ENCODE data around the gene ECI2.

Gene ECI2

DNA sequence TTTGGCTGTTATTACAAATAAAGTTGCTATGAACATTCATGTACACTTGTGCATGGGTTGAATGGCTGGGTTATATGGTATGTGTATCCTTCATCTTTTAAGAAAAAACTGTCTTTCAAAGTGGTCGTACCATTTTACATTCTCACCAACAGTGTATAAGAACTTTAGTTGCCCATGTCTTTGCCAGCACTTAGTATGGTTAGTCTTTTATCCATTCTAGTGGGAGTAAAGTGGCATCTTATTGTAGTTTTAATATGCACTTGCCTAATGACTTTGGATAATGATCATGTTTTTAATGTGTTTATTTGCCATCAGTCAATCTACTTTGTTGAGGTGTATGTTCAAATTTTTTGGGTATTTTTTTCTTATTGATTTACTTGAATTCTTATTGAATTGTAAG, 32.5 kb upstream of the ECI2 start:
- H3K79me2 ChIP-seq (ENCODE audit: insufficient read depth, low read length) = no peaks in the 10 kb centered on the region
- H3K9me2 ChIP-seq (ENCODE audit: low read depth, low read length) = no peaks in the 10 kb centered on the region
- H3K9ac ChIP-seq (ENCODE audit: low read length) = no peak overlapping the region
- H2AFZ ChIP-seq (ENCODE audit: low read length) = no peak overlapping the region
- no peak overlapping the region for H3K27ac ChIP-seq (ENCODE audit: low read depth, low read length, poor library complexity, severe bottlenecking)
- H3K36me3 ChIP-seq (ENCODE audit: insufficient read depth, low read length) = no peaks in the 10 kb centered on the region; the same call in 1 of the 2 replicates
- H4K20me1 ChIP-seq (ENCODE audit: insufficient read depth, low read length) = no peaks in the 10 kb centered on the region
- no peaks in the 10 kb centered on the region for H3K4me1 ChIP-seq (ENCODE audit: insufficient read depth, low read length, severe bottlenecking)
- H3K4me3 ChIP-seq (ENCODE audit: low read depth, low read length, poor library complexity, severe bottlenecking) = no peak overlapping the region
- H3K27me3 ChIP-seq (ENCODE audit: insufficient read depth, low read length) = peaks cover 3% of the 10 kb centered on the region; the same call in 1 of the 2 replicates
- H3K4me2 ChIP-seq (ENCODE audit: low read length) = no peak overlapping the region
- TF ChIP-seq CTCF (IDR thresholded peaks at IDR 0.05; ENCODE audit: low read length) (no peak), EZH2 (IDR thresholded peaks at IDR 0.05; ENCODE audit: borderline replicate concordance, low read length) (no peak)
- no peaks in the 10 kb centered on the region for H3F3A ChIP-seq (ENCODE audit: insufficient read depth, low read length)
- H3K9me3 ChIP-seq (ENCODE audit: low read length) = no peaks in the 10 kb centered on the region

DNA sequence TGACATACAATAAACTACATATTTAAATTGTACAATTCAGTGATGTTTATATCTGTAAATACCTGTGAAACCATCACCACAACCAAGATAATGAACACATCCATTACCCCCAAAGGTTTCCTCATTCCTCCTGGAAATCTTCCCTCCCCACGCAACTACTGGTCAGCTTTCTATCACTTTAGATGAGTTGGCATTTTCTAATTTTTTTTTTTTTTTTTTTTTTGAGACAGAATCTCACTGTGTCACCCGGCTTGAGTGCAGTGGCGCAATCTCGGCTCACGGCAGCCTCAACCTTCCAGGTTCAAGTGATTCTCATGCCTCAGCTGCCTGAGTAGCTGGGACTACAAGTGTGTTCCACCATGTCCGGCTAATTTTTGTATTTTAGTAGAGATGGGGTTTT, 31.7 kb upstream of the ECI2 start:
- Histone ChIP-seq H2AFZ (ENCODE audit: low read length) (no peak overlapping the region), H3K4me2 (ENCODE audit: low read length) (no peak overlapping the region), H3K9ac (ENCODE audit: low read length) (no peak overlapping the region), H3K36me3 (ENCODE audit: insufficient read depth, low read length) (no peaks in the 10 kb centered on the region; the same call in 1 of the 2 replicates), H3K4me3 (ENCODE audit: low read depth, low read length, poor library complexity, severe bottlenecking) (no peak overlapping the region), H3K27me3 (ENCODE audit: insufficient read depth, low read length) (peaks cover 3% of the 10 kb centered on the region; the same call in 1 of the 2 replicates), H3K79me2 (ENCODE audit: insufficient read depth, low read length) (no peaks in the 10 kb centered on the region), H3K9me3 (ENCODE audit: low read length) (no peaks in the 10 kb centered on the region), H4K20me1 (ENCODE audit: insufficient read depth, low read length) (no peaks in the 10 kb centered on the region), H3F3A (ENCODE audit: insufficient read depth, low read length) (no peaks in the 10 kb centered on the region), H3K27ac (ENCODE audit: low read depth, low read length, poor library complexity, severe bottlenecking) (no peak overlapping the region), H3K4me1 (ENCODE audit: insufficient read depth, low read length, severe bottlenecking) (no peaks in the 10 kb centered on the region), H3K9me2 (ENCODE audit: low read depth, low read length) (no peaks in the 10 kb centered on the region)
- TF ChIP-seq CTCF (IDR thresholded peaks at IDR 0.05; ENCODE audit: low read length) = no peak
- TF ChIP-seq EZH2 (IDR thresholded peaks at IDR 0.05; ENCODE audit: borderline replicate concordance, low read length) = no peak

DNA sequence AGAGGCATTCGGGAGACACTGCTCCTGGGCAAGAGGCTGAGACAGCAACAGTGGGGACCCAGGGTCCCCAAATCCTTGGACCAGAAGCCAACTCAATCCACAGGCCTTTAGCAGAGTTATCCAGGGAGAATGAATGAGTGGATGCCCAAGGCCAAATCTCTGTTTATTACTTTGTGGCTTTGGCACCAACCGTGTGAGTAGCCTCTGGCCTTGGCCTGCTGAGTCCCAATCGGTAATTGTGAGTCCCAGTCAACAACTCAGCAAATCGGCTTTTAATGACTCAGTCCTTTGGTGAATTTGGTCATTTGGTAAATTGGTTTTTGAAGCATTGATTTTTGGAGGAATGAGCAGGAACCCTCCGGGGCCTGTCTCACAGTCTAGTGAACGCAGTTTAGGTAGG, 29.1 kb upstream of the ECI2 start:
- no peaks in the 10 kb centered on the region for H3K9me2 ChIP-seq (ENCODE audit: low read depth, low read length)
- H2AFZ ChIP-seq (ENCODE audit: low read length) = no peak overlapping the region
- H3K27ac ChIP-seq (ENCODE audit: low read depth, low read length, poor library complexity, severe bottlenecking) = no peak overlapping the region
- H3K4me3 ChIP-seq (ENCODE audit: low read depth, low read length, poor library complexity, severe bottlenecking) = no peak overlapping the region
- H3K4me1 ChIP-seq (ENCODE audit: insufficient read depth, low read length, severe bottlenecking) = no peaks in the 10 kb centered on the region
- H3K79me2 ChIP-seq (ENCODE audit: insufficient read depth, low read length) = no peaks in the 10 kb centered on the region
- H3K4me2 ChIP-seq (ENCODE audit: low read length) = no peak overlapping the region
- no peak for TF ChIP-seq CTCF (IDR thresholded peaks at IDR 0.05; ENCODE audit: low read length)
- no peak for TF ChIP-seq EZH2 (IDR thresholded peaks at IDR 0.05; ENCODE audit: borderline replicate concordance, low read length)
- no peaks in the 10 kb centered on the region for H4K20me1 ChIP-seq (ENCODE audit: insufficient read depth, low read length)
- H3F3A ChIP-seq (ENCODE audit: insufficient read depth, low read length) = no peaks in the 10 kb centered on the region
- no peaks in the 10 kb centered on the region for H3K9me3 ChIP-seq (ENCODE audit: low read length)
- no peaks in the 10 kb centered on the region; the same call in 1 of the 2 replicates for H3K36me3 ChIP-seq (ENCODE audit: insufficient read depth, low read length)
- peaks cover 7% of the 10 kb centered on the region; the same call in 1 of the 2 replicates for H3K27me3 ChIP-seq (ENCODE audit: insufficient read depth, low read length)
- no peak overlapping the region for H3K9ac ChIP-seq (ENCODE audit: low read length)

All from OCI-LY1 (cell line).